Measurements from ENCODE around the gene MYL12A. TPM values are rescaled to one million over a fixed set of nuclear protein-coding genes. Genes with fewer than 3 reads are reported as not detected.
"Not testable (repeated sequence)": the region's sequence is repeated elsewhere in the genome, so short reads cannot be mapped to it uniquely, and the experiment has no call there.

The MYL12A gene
- 100 to 1,000 TPM; 476 to 513 (median 509) TPM for polyA plus RNA-seq (ENCODE audit: insufficient read length in 3 of 3)

DNA sequence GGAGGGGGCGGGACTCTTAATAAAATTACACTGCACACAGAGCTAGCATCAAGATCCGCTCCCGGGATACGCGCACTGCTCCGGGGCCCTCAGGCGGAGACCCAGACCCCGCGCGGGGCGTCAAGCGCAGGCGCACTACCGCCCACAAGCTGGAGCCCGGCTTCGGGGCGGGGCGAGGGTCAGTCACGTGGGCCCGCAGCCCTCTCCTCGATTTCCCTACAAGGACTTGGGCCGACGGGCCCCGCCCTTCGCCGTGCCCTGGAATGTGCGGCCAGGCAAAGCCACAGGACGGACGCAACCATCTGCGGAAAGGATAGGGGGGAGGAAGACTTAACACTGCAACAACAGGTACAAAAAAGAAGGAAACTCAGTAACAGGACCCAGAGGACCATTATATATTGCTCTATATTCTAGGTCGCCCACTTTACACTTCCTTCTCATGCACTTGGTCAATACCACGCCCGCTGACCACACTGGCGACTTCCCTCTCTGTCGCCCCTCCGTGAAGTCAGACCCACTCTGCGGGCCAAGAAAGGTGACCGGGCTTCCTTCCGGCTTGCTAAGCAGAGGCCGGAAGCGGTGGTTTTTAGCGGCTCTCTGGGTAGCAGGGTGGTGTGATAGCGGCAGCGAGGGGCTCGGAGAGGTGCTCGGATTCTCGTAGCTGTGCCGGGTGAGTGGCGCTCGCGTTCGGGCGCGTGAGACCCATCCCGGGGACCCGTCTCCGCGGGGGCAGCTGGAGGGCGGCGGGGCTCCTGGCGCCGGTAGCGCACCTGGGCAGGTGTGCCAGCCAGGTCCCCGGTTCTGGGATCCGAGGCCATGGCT, at the start of gene MYL12A:
Gene MYL12A, plus strand, starts transcription at position 562 of the 822 bp plus-strand sequence. CDS start 5,447 bp downstream, outside the sequence.
- DNase-seq (ENCODE audit: low read depth in 3 of 3, low spot score in 2 of 3) = peak; percentile 95 to 100 (median 99)

- DNase-seq (ENCODE audit: low read depth in 3 of 3, low spot score in 2 of 3) = not testable (repeated sequence)
These were observed 49.2 kb upstream of the MYL12A start for GRCh38 chr18:3198260-3198860.

DNA sequence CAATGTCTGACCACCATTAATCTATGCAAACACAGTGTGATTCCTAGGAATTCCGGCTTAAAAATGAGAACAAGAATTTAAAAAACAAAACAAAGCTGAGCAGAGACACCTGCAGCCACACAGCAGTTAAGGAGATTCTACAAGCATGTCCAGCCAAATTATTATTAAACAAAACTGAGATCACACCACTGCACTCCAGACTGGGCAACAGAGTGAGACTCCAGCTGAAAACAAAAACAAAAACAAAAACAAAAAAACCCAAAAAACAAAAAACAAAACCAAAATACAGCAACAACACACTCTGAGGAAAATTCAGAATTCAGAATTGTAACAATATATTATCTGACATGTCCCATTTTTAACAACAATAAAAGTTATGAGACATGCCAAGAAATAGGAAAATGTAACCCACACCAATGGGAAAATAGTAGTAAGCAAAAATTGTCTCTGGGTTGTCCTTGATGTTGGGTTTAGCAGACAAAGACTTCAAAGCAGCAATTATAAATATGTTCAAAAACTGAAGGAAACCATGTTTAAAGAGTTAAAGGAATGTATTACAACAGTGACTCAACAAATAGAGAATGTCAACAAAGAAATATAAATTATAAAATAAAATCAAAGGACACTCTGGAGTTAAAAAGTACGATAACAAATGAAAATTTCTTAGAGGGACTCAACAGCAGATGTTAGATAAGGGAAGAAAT, 47.5 kb upstream of the MYL12A start:
- no peak for DNase-seq (ENCODE audit: low read depth in 3 of 3, low spot score in 2 of 3)

- no peak for DNase-seq (ENCODE audit: low read depth in 3 of 3, low spot score in 2 of 3)
These were observed 42.4 kb upstream of the MYL12A start for GRCh38 chr18:3205239-3205638.

GRCh38 chr18:3207565-3207964, 40.0 kb upstream of the MYL12A start:
- DNase-seq (ENCODE audit: low read depth in 3 of 3, low spot score in 2 of 3) = no peak

DNA sequence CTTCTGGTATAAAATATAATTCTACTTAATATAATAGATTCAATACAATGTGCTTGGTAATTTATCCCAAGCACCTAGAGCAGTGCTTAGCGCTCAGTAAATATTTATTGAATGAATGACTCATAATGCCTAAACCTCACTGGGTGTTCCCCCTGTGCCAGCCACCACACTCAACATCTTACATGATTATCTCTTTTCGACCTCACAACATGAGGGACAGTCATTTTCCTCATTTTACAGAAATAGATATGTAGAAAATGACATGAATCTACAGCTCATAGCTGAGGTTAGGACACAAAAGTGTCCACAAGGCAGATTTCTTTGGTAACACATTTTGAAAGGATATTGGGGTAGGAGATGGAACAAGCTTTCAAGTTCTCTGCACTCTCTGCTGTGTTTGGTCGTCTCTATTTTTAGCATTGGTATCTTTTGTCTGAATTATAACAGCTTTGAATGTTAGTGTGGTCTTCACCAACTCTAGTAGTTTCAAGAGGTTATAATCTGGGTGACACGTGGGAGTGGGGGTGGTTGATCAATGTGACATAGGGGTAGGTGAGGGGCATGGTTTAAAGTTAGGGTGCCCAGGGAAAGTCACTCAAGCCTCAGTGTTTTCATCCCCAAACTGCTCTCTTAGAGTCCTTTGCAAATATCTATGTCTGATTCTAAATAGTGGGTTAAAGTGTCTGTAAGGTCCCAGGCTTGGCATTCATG, 37.6 kb upstream of the MYL12A start:
- DNase-seq (ENCODE audit: low read depth in 3 of 3, low spot score in 2 of 3) = no peak

DNA sequence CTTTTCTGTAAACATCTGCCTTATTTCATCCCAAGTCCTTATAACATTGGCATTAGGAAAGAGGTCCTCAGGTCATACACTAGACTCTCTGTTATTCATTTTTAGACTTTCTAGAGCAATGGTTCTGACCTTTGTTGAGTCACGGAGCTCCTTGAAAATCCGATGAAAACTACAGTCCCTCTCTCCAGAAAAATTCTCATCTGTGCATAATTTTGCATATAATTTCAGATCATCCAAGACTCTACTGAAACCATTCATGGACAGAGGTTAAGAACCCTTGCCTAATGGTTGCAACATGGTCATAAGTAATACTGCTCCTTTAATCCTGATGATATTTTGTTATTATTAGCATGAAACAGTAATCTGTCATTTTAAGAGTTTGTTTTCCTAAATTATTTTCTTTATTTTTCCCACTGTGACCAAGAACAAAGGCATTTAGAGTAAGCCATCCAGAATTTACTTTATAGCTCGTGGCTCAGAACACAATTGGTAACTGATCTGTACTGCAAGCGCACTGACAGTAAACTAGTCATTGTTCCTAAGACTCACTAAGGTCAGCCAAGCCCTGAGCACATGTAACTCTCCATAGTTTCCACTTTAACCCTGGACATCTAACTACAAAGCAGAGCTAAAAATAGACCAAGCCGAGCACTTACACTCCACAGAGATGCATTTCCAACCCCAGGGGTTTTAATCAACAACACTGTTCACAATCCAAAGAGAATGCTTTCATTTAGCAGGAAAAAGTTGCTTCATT, 36.2 kb upstream of the MYL12A start:
- no peak for DNase-seq (ENCODE audit: low read depth in 3 of 3, low spot score in 2 of 3)

GRCh38 chr18:3212657-3213056, 34.9 kb upstream of the MYL12A start:
- no peak for DNase-seq (ENCODE audit: low read depth in 3 of 3, low spot score in 2 of 3)

DNA sequence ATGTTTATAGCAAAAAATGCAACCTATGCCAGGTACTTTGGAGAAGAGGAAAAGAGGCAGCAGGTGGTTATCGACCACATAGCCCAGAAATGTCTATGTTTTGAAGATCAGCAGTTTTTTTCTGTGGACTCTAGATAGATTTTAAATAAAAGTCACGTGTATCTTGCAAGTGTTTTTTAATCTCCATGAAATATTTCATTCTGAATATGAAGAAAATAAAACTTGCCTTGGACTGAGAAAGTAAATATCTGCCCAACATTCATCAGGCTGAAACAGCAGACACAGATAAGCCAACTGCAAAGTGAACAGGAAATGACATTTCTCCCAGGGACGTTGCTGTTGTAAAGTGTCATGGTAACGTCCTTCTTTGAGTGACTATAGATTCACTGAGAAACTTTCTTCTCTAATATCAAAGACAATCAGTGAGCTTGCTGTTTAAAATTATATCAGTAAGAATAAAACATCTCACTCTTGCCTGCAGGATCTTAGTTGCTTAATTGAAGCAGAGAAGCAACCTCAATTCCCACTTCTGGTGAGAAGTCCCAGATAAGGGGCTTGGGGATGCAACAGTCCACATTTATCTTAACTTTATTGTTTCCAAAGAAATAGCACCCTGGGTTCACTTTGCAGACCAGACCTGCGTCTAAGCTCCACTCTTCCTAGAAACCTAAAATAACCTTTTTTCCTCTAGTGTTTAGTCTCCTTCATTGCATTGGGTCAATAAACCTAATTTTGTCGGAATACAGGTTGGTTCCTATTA, 34.1 kb upstream of the MYL12A start:
- DNase-seq (ENCODE audit: low read depth in 3 of 3, low spot score in 2 of 3) = no peak

GRCh38 chr18:3214855-3215637, 32.6 kb upstream of the MYL12A start:
- DNase-seq (ENCODE audit: low read depth in 3 of 3, low spot score in 2 of 3) = no peak

DNA sequence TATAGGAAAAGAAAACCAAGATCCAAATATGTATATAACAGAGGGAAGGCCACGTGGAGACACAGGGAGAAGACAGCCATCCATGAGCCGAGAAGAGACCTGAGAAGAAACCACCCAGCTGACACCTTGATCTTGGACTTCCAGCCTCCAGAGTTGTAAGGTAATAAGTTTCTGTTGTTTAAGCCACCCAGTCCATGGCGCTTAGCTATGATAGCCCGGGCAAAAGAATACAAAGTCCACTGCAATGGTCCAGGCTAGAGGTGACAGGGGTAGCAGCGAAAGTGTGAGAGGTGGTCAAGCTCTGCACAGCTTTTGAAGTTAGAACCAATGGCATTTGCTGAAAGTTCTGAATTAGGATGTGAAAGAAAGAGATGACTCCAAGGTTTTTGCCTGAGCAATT, 30.6 kb upstream of the MYL12A start:
- no peak for DNase-seq (ENCODE audit: low read depth in 3 of 3, low spot score in 2 of 3)

- no peak for DNase-seq (ENCODE audit: low read depth in 3 of 3, low spot score in 2 of 3)
These were observed 29.5 kb upstream of the MYL12A start for GRCh38 chr18:3217948-3218647.

- DNase-seq (ENCODE audit: low read depth in 3 of 3, low spot score in 2 of 3) = no peak
These were observed 28.8 kb upstream of the MYL12A start for GRCh38 chr18:3218819-3219218.

- DNase-seq (ENCODE audit: low read depth in 3 of 3, low spot score in 2 of 3) = no peak
These were observed 28.4 kb upstream of the MYL12A start for GRCh38 chr18:3219241-3219630.

- DNase-seq (ENCODE audit: low read depth in 3 of 3, low spot score in 2 of 3) = no peak
These were observed 27.8 kb upstream of the MYL12A start, which contains the start of gene MYOM1 for GRCh38 chr18:3219631-3220335. Gene MYOM1, minus strand, starts transcription at chr18:3219968. Its CDS starts 4,745 bp downstream, at chr18:3215223.

DNA sequence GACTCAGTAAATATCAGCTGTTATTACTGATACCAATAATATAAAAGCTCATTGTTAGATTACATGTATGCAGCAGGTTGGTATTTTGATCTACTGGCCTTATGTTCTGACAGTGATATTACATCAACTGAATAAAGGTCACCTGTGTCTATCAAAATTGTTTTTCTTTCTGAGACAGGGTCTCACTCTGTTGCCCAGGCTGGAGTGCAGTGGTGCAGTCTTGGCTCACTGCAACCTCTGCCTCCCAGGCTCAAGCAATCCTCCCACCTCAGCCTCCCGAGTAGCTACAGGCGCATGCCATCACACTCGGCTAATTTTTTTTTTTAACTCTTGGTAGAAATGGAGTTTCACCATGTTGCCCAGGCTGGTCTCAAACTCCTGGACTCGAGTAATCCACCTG, 26.7 kb upstream of the MYL12A start:
- DNase-seq (ENCODE audit: low read depth in 3 of 3, low spot score in 2 of 3) = not testable (repeated sequence)

DNA sequence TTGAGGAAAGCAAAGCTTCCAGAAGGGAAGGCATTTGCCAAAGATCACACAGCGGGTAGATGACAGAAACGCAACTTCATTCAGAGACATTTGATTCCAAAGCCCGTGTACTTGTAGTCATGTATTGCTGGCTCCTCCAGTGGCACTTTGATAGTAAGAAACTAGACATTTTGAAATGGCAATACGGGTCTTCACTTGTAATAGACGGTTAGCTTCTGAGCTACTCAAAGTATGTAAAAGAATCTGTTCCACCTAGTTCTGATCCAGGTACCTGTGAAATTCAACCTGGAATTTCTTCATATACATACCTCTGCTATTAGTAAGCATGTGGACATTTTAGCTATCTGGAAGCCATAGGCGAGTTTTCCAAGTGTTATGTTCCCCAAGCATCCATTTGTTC, 26.1 kb upstream of the MYL12A start:
- DNase-seq (ENCODE audit: low read depth in 3 of 3, low spot score in 2 of 3) = no peak
